CD4-positive, alpha-beta T cell (primary cell): ENCODE measurements around the gene CYTH3. TPM values are rescaled to one million over a fixed set of nuclear protein-coding genes. Genes with fewer than 3 reads are reported as not detected.

Experiments used
- ATAC-seq: fragments of 200-7000 bp; cut with Tn5 transposase; one replicate; pipeline ENCODE4 v1.10.0; 2022; ENCODE audit warnings: mild to moderate bottlenecking; ENCODE audit not compliant: poor library complexity
- CTCF ChIA-PET: fragments of 350-600 bp; sonication (Branson Sonifier 250); formaldehyde crosslinking; loops from one replicate; lab custom pipeline; 2021; ENCODE audit warnings: antibody characterized with exemption, inconsistent platforms; lab: Charles Lee
- POLR2A ChIA-PET: fragments of 350-600 bp; sonication (Branson Sonifier 250); formaldehyde crosslinking; loops from one replicate; lab custom pipeline; 2021; ENCODE audit warnings: antibody characterized with exemption, inconsistent platforms; lab: Charles Lee
- DNase-seq, 14 experiments: peaks; one replicate each; pipeline ENCODE4 v3.0.0-alpha.2; 2013 to 2020; ENCODE audit warnings: mixed read lengths in 2 of 14
- H3K27ac ChIP-seq, 2 donors: one replicate each; pipeline versions ENCODE4 v1.5.1 to v1.7.0; 2013; ENCODE audit warnings: low read length in 2 of 2, low read depth in 1 of 2, mild to moderate bottlenecking in 1 of 2
- H3K27me3 ChIP-seq, 2 experiments: 1 replicate in 1 of 2; 2 replicates in 1 of 2; pipeline versions ENCODE4 v1.6.1 to v1.7.0; 2013; ENCODE audit warnings: low read length in 2 of 2, control low read depth in 1 of 2, mild to moderate bottlenecking in 1 of 2, moderate library complexity in 1 of 2; ENCODE audit not compliant: insufficient read depth in 2 of 2, control insufficient read depth in 1 of 2
- H3K36me3 ChIP-seq: one replicate; pipeline ENCODE4 v1.6.1; 2013; ENCODE audit warnings: low read length, control low read depth; ENCODE audit not compliant: insufficient read depth
- H3K4me1 ChIP-seq: one replicate; pipeline ENCODE4 v1.6.1; 2013; ENCODE audit warnings: low read length, control low read depth; ENCODE audit not compliant: insufficient read depth
- H3K4me3 ChIP-seq: one replicate; pipeline ENCODE4 v1.5.1; 2013; ENCODE audit warnings: mild to moderate bottlenecking, low read length, moderate library complexity
- H3K9me3 ChIP-seq, 2 experiments: 1 replicate in 1 of 2; 2 replicates in 1 of 2; pipeline versions ENCODE4 v1.6.1 to v1.7.0; 2013; ENCODE audit warnings: low read length in 2 of 2, mild to moderate bottlenecking in 2 of 2, control low read depth in 1 of 2, moderate library complexity in 1 of 2; ENCODE audit not compliant: control insufficient read depth in 1 of 2, insufficient read depth in 1 of 2
- H3K27ac Mint-ChIP-seq: one replicate; pipeline ENCODE4 v1.8.0; 2020; ENCODE audit warnings: mixed read lengths
- H3K27me3 Mint-ChIP-seq: one replicate; pipeline ENCODE4 v1.8.0; 2021; ENCODE audit warnings: mixed read lengths
- H3K36me3 Mint-ChIP-seq: one replicate; pipeline ENCODE4 v1.8.0; 2021; ENCODE audit warnings: low read depth, mixed read lengths
- H3K4me1 Mint-ChIP-seq: one replicate; pipeline ENCODE4 v1.8.0; 2021; ENCODE audit warnings: low read depth, mixed read lengths
- H3K4me3 Mint-ChIP-seq: one replicate; pipeline ENCODE4 v1.8.0; 2020; ENCODE audit warnings: mild to moderate bottlenecking, mixed read lengths
- H3K9me3 Mint-ChIP-seq: one replicate; pipeline ENCODE4 v1.8.0; 2020; ENCODE audit warnings: mixed read lengths
- CTCF ChIP-seq: fragments of 200-600 bp; IDR thresholded peaks from one replicate; pipeline ENCODE4 v1.8.0; 2022; ENCODE audit warnings: antibody characterized with exemption, mild to moderate bottlenecking
- intact Hi-C, 2 experiments: fragments of 100-400 bp; cut with DNase I in 1 of 2; cut with micrococcal nuclease in 1 of 2; formaldehyde crosslinking; loops; one replicate each; pipeline versions ENCODE4 v1.15.1 to v1.9.0; 2023 to 2025; cut with DNase I, micrococcal nuclease
- total RNA-seq, 174 experiments: library from RNA in 2 of 174; stranded (reverse) in 2 of 174; gene quantifications; one replicate each; pipeline ENCODE4 v1.2.3 and lab custom pipeline; 2021 to 2026

Gene CYTH3
- total RNA-seq, 2 experiments from 2014 or later: 7.6 to 9.1 TPM

- Mint-ChIP-seq H3K9me3 (no peaks in the 10 kb centered on the region), H3K27ac (no peak overlapping the region), H3K4me1 (no peaks in the 10 kb centered on the region), H3K4me3 (no peak overlapping the region), H3K27me3 (no peaks in the 10 kb centered on the region), H3K36me3 (no peaks in the 10 kb centered on the region)
- H3K27me3 ChIP-seq: no peaks in the 10 kb centered on the region
- no peak for TF ChIP-seq CTCF
- H3K36me3 ChIP-seq: peaks cover 7% of the 10 kb centered on the region
- H3K27ac ChIP-seq: no peak overlapping the region
- CTCF ChIA-PET: no interaction called here
- intact Hi-C loops: no loop called here
- no peak overlapping the region for H3K4me3 ChIP-seq
- POLR2A ChIA-PET: no interaction called here
- no peaks in the 10 kb centered on the region for H3K9me3 ChIP-seq
- DNase-seq (no peak), ATAC-seq (no peak)
- H3K4me1 ChIP-seq: no peaks in the 10 kb centered on the region
These were observed 92.1 kb downstream of the CYTH3 start for GRCh38 chr7:6180344-6180725.

GRCh38 chr7:6179620-6180343, 92.6 kb downstream of the CYTH3 start:
- Mint-ChIP-seq H3K36me3 (no peaks in the 10 kb centered on the region), H3K4me1 (no peaks in the 10 kb centered on the region), H3K27me3 (no peaks in the 10 kb centered on the region), H3K4me3 (no peak overlapping the region), H3K9me3 (no peaks in the 10 kb centered on the region), H3K27ac (no peak overlapping the region)
- ATAC-seq (no peak), DNase-seq (no peak)
- CTCF ChIA-PET: no interaction called here
- H3K4me3 ChIP-seq: no peak overlapping the region
- H3K27me3 ChIP-seq: no peaks in the 10 kb centered on the region
- intact Hi-C loops: no loop called here
- TF ChIP-seq CTCF: no peak
- no peaks in the 10 kb centered on the region for H3K4me1 ChIP-seq
- POLR2A ChIA-PET: no interaction called here
- H3K36me3 ChIP-seq: peaks cover 7% of the 10 kb centered on the region
- H3K27ac ChIP-seq: no peak overlapping the region
- H3K9me3 ChIP-seq: no peaks in the 10 kb centered on the region

- H3K4me1 ChIP-seq: no peaks in the 10 kb centered on the region
- Mint-ChIP-seq H3K9me3 (no peaks in the 10 kb centered on the region), H3K4me3 (no peak overlapping the region), H3K27ac (no peak overlapping the region), H3K27me3 (no peaks in the 10 kb centered on the region), H3K36me3 (no peaks in the 10 kb centered on the region), H3K4me1 (no peaks in the 10 kb centered on the region)
- H3K36me3 ChIP-seq: peaks cover 7% of the 10 kb centered on the region
- no peaks in the 10 kb centered on the region for H3K27me3 ChIP-seq
- POLR2A ChIA-PET: no interaction called here
- TF ChIP-seq CTCF: no peak
- no peak for ATAC-seq
- DNase-seq: no peak
- intact Hi-C loops: no loop called here
- H3K4me3 ChIP-seq: no peak overlapping the region
- CTCF ChIA-PET: no interaction called here
- no peaks in the 10 kb centered on the region for H3K9me3 ChIP-seq
- H3K27ac ChIP-seq: no peak overlapping the region
These were observed 94.0 kb downstream of the CYTH3 start for GRCh38 chr7:6178298-6179029.
